Endothelial cell (in vitro differentiated cells): ENCODE results near the gene DNAJC27. TPM values are rescaled to one million over a fixed set of nuclear protein-coding genes. Genes with fewer than 3 reads are reported as not detected.

Experiments used
- DNase-seq: peaks from one replicate; pipeline ENCODE4 v3.0.0; 2021; ENCODE audit warnings: low spot score
- H3K27ac Mint-ChIP-seq: one replicate; pipeline ENCODE4 v1.8.0; 2021; ENCODE audit warnings: mixed read lengths, inconsistent platforms; ENCODE audit not compliant: unreplicated experiment
- H3K27me3 Mint-ChIP-seq: one replicate; pipeline ENCODE4 v1.8.0; 2021; ENCODE audit warnings: mild to moderate bottlenecking, moderate library complexity, mixed read lengths, inconsistent platforms; ENCODE audit not compliant: unreplicated experiment
- H3K36me3 Mint-ChIP-seq: one replicate; pipeline ENCODE4 v1.8.0; 2021; ENCODE audit warnings: mild to moderate bottlenecking, low read depth, mixed read lengths, inconsistent platforms; ENCODE audit not compliant: unreplicated experiment
- H3K4me1 Mint-ChIP-seq: one replicate; pipeline ENCODE4 v1.8.0; 2021; ENCODE audit warnings: mild to moderate bottlenecking, mixed read lengths, inconsistent platforms; ENCODE audit not compliant: unreplicated experiment
- H3K4me3 Mint-ChIP-seq: one replicate; pipeline ENCODE4 v1.8.0; 2021; ENCODE audit warnings: mild to moderate bottlenecking, mixed read lengths, inconsistent platforms; ENCODE audit not compliant: unreplicated experiment
- H3K9me3 Mint-ChIP-seq: one replicate; pipeline ENCODE4 v1.8.0; 2021; ENCODE audit warnings: mixed read lengths, inconsistent platforms; ENCODE audit not compliant: unreplicated experiment
- CTCF ChIP-seq: fragments of 200-600 bp; sonication (generic); IDR thresholded peaks from one replicate; pipeline ENCODE4 v1.5.0; 2021; ENCODE audit warnings: antibody characterized with exemption; ENCODE audit not compliant: unreplicated experiment
- total RNA-seq: library from RNA; stranded (reverse); fragmentation: NEBNext Ultra II Directional; extraction: Animal tissue kit (Norgen Biotek cat#: 25700); gene quantifications from one replicate; pipeline ENCODE4 v1.2.1, GENCODE V29; 2021; ENCODE audit not compliant: unreplicated experiment

The DNAJC27 gene
- total RNA-seq, 1 donor from 2014 or later: 3.5 TPM

- Mint-ChIP-seq H3K9me3 (no peaks in the 10 kb centered on the region), H3K4me3 (no peak overlapping the region), H3K36me3 (no peaks in the 10 kb centered on the region), H3K27ac (no peak overlapping the region), H3K4me1 (no peaks in the 10 kb centered on the region), H3K27me3 (peaks cover 3% of the 10 kb centered on the region)
- no peak for DNase-seq
- no peak for TF ChIP-seq CTCF
These were observed 47.0 kb downstream of the DNAJC27 start for GRCh38 chr2:24924732-24925131.

- no peak overlapping the region for H3K27ac Mint-ChIP-seq
- H3K27me3 Mint-ChIP-seq: peaks cover 4% of the 10 kb centered on the region
- peaks cover 2% of the 10 kb centered on the region for H3K36me3 Mint-ChIP-seq
- no peak overlapping the region for H3K4me3 Mint-ChIP-seq
- no peak for DNase-seq
- no peak for TF ChIP-seq CTCF
- no peaks in the 10 kb centered on the region for H3K9me3 Mint-ChIP-seq
- H3K4me1 Mint-ChIP-seq: peaks cover 1% of the 10 kb centered on the region
These were observed 47.5 kb downstream of the DNAJC27 start for GRCh38 chr2:24924266-24924665.

GRCh38 chr2:24923106-24923505 is 48.6 kb downstream of the DNAJC27 start:
- TF ChIP-seq CTCF: no peak
- DNase-seq: no peak
- Mint-ChIP-seq H3K9me3 (no peaks in the 10 kb centered on the region), H3K27me3 (peaks cover 10% of the 10 kb centered on the region), H3K4me3 (no peak overlapping the region), H3K4me1 (peaks cover 10% of the 10 kb centered on the region), H3K27ac (no peak overlapping the region), H3K36me3 (peaks cover 4% of the 10 kb centered on the region)

- no peak for DNase-seq
- Mint-ChIP-seq H3K36me3 (peaks cover 4% of the 10 kb centered on the region), H3K4me1 (peaks cover 15% of the 10 kb centered on the region), H3K9me3 (no peaks in the 10 kb centered on the region), H3K27me3 (peaks cover 11% of the 10 kb centered on the region), H3K27ac (no peak overlapping the region), H3K4me3 (no peak overlapping the region)
- TF ChIP-seq CTCF: no peak
These were observed 49.2 kb downstream of the DNAJC27 start for GRCh38 chr2:24922556-24922955.

- no peak for TF ChIP-seq CTCF
- H3K4me3 Mint-ChIP-seq: peak overlapping the region; percentile 86
- H3K4me1 Mint-ChIP-seq: peaks cover 22% of the 10 kb centered on the region
- H3K9me3 Mint-ChIP-seq: no peaks in the 10 kb centered on the region
- peaks cover 14% of the 10 kb centered on the region for H3K27me3 Mint-ChIP-seq
- peak overlapping the region; percentile 2 for H3K27ac Mint-ChIP-seq
- peaks cover 4% of the 10 kb centered on the region for H3K36me3 Mint-ChIP-seq
- DNase-seq: no peak
These were observed 50.8 kb downstream of the DNAJC27 start for GRCh38 chr2:24920809-24921441.
